Occipital lobe (tissue), 2 donors: Measurements from ENCODE around the gene GIMD1. TPM values are rescaled to one million over a fixed set of nuclear protein-coding genes. Genes with fewer than 3 reads are reported as not detected.

ENCODE experiments used
- DNase-seq: peaks from one replicate; lab custom pipeline; 2025; lab: John Stamatoyannopoulos, UW
- total RNA-seq: library from RNA; depleted of rRNA; stranded (reverse); fragments of >200 nt; gene quantifications from one replicate; pipeline ENCODE4 v1.2.3, GENCODE V29; 2014

The GIMD1 gene
- total RNA-seq, 1 donor from 2014 or later: not detected

GRCh38 chr4:106315476-106315967 lies 53.1 kb downstream of the GIMD1 start:
- peak; percentile 42 for DNase-seq

GRCh38 chr4:106314960-106315359 lies 53.6 kb downstream of the GIMD1 start:
- no peak for DNase-seq

DNA sequence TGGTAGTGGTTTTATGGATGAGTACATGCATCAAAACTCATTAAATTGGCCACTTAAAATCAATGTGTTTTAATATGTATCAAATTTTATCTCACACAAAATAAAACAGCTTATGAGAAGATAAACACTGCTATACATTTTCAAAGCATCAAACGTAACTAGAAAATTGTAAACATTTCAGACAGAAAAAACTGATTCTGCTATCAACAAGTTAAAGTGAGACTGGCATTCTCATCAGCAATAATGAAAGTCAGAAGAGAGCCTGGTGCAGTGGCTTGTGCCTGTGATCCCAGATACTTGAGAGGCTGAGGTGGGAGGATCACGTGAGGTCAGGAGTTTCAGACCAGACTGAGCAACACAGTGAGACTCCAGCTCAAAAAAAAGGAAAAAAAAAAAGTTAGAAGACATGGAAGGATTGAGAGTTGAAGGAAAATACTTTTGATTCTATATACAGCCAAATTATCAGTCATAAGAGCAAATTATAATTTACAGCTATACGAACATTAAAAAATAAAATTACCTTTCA lies 55.5 kb downstream of the GIMD1 start:
- DNase-seq: no peak

DNA sequence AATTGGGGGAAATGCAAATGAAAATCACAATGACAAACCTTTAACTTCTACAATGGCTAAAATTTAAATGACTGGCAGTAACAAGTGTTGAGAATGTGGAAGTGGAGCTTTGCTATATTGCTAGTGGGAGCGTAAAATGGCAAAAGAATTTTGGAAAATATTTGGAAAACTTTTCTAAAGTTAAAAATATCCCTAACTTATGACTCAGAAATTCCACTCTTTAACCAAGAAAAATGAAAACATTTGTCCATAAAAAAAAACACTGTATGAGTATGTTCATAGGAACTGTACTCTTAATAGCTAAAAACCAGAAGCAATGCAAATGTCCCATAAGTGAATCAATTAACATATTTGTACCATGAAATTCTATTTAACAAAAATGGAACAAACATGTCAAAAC lies 56.2 kb downstream of the GIMD1 start:
- no peak for DNase-seq

Other genes starting within 250 kb of the GIMD1 start
- 147 TPM for gene TBCK, start 52.6 kb downstream of the GIMD1 start, total RNA-seq
- 25.3 TPM for gene AIMP1, start 52.2 kb downstream of the GIMD1 start, total RNA-seq